Panc1 (cell line): ENCODE measurements around the gene MPC1. TPM values are rescaled to one million over a fixed set of nuclear protein-coding genes. Genes with fewer than 3 reads are reported as not detected.

ENCODE experiments used
- ATAC-seq: fragments of 200-7000 bp; cut with Tn5 transposase; 2 replicates; pipeline ENCODE4 v1.9.1; 2020; ENCODE audit warnings: mild to moderate bottlenecking, moderate library complexity
- BruUV-seq: library from RNA; stranded (reverse); fragments of 400-500 nt; replicated peaks from 2 replicates; lab custom pipeline; 2021; lab: Mats Ljungman, UMichigan
- CTCF ChIA-PET: fragments of 300-600 bp; sonication (Branson Sonifier 250); formaldehyde crosslinking; loops from one replicate; lab custom pipeline; 2022; ENCODE audit warnings: antibody characterized with exemption; lab: Charles Lee
- POLR2A ChIA-PET: fragments of 300-600 bp; sonication (Branson Sonifier 250); formaldehyde crosslinking; loops from one replicate; lab custom pipeline; 2022; ENCODE audit warnings: antibody characterized with exemption; lab: Charles Lee
- DNase-seq: peaks from one replicate; pipeline ENCODE4 v3.0.0-alpha.2; 2010; ENCODE audit warnings: low read depth, low spot score
- H3K27ac ChIP-seq: 2 replicates; pipeline ENCODE4 v1.5.1; 2011; ENCODE audit warnings: mild to moderate bottlenecking, low read length, inconsistent platforms
- H3K27me3 ChIP-seq: fragments of 200-500 bp; sonication (Bioruptor generic); 2 replicates; pipeline ENCODE4 v1.6.0; 2014; ENCODE audit warnings: low read length, inconsistent platforms; ENCODE audit not compliant: control insufficient read depth, insufficient read depth
- H3K36me3 ChIP-seq: fragments of 200-500 bp; sonication (Bioruptor generic); 2 replicates; pipeline ENCODE4 v1.5.1; 2014; ENCODE audit warnings: inconsistent platforms, mild to moderate bottlenecking, low read length, moderate library complexity; ENCODE audit not compliant: control insufficient read depth, insufficient read depth
- H3K4me1 ChIP-seq: 2 replicates; pipeline ENCODE4 v1.5.1; 2011; ENCODE audit warnings: inconsistent platforms, mild to moderate bottlenecking, low read length, moderate library complexity; ENCODE audit not compliant: control insufficient read depth, insufficient read depth
- H3K4me3 ChIP-seq, 2 experiments: 2 replicates each; pipeline ENCODE4 v1.5.1; 2011 to 2012; ENCODE audit warnings: low read depth in 2 of 2, low read length in 2 of 2, mild to moderate bottlenecking in 2 of 2, inconsistent platforms in 1 of 2, moderate library complexity in 1 of 2
- H3K9me3 ChIP-seq: fragments of 200-500 bp; sonication (Bioruptor generic); 2 replicates; pipeline ENCODE4 v1.5.1; 2014; ENCODE audit warnings: low read depth, mild to moderate bottlenecking, inconsistent platforms, low read length, moderate library complexity; ENCODE audit not compliant: control insufficient read depth, insufficient read depth
- CTCF ChIP-seq: fragments of 450-650 bp; IDR thresholded peaks from 2 replicates; pipeline ENCODE4 v1.5.1; 2017; ENCODE audit warnings: mild to moderate bottlenecking
- POLR2AphosphoS5 ChIP-seq: IDR thresholded peaks from 2 replicates; pipeline ENCODE4 v1.6.1; 2012; ENCODE audit warnings: mild to moderate bottlenecking, low read depth, low read length, moderate library complexity
- REST ChIP-seq, 2 experiments: IDR thresholded peaks; 2 replicates each; pipeline ENCODE4 v1.6.1; 2011 to 2012; ENCODE audit warnings: low read depth in 2 of 2, control low read depth in 1 of 2, low read length in 1 of 2, mild to moderate bottlenecking in 1 of 2, moderate library complexity in 1 of 2; ENCODE audit not compliant: insufficient read depth in 1 of 2
- SIN3A ChIP-seq: IDR thresholded peaks from 2 replicates; pipeline ENCODE4 v1.6.1; 2012; ENCODE audit warnings: low read depth, mild to moderate bottlenecking, low read length, moderate library complexity, borderline replicate concordance; ENCODE audit not compliant: insufficient read depth
- TCF7L2 ChIP-seq: IDR thresholded peaks from 2 replicates; pipeline ENCODE4 v1.6.1; 2011; ENCODE audit warnings: mild to moderate bottlenecking, low read depth, low read length, inconsistent platforms
- in situ Hi-C: cut with HindIII; loops from 2 replicates; pipeline ENCODE4 v1.10.0; 2016; ENCODE audit warnings: low sequenced_read_pairs, low pct_unique_long_range_greater_than_20kb
- intact Hi-C: fragments of 100-400 bp; cut with micrococcal nuclease; formaldehyde crosslinking; loops from one replicate; pipeline ENCODE4 v1.10.0; 2022; ENCODE audit not compliant: unreplicated experiment
- total RNA-seq: library from RNA; stranded (reverse); gene quantifications from one replicate; pipeline ENCODE4 v1.2.1, GENCODE V29; 2021; ENCODE audit not compliant: unreplicated experiment

The MPC1 gene
- total RNA-seq, 1 experiment from 2014 or later, result 7.0 TPM

GRCh38 chr6:166412156-166412910, 29.6 kb upstream of the MPC1 start:
- DNase-seq, result no peak
- Histone ChIP-seq H3K9me3 (no peaks in the 10 kb centered on the region), H3K27ac (no peak overlapping the region), H3K4me3 (no peak overlapping the region), H3K4me1 (no peaks in the 10 kb centered on the region), H3K27me3 (no peaks in the 10 kb centered on the region), H3K36me3 (no peaks in the 10 kb centered on the region)
- POLR2A ChIA-PET, result no interaction called here
- TF ChIP-seq POLR2AphosphoS5 (no peak), REST (IDR thresholded peaks at IDR 0.05; ENCODE audit: insufficient read depth in 1 of 2, low read depth in 2 of 2, low read length in 1 of 2) (no peak), TCF7L2 (no peak), SIN3A (no peak), CTCF (no peak)
- intact Hi-C loops (no loop called here), in situ Hi-C loops (no loop called here)
- BruUV-seq, result no TSS peak
- ATAC-seq, result no peak
- CTCF ChIA-PET, result no interaction called here

- POLR2A ChIA-PET, result no interaction called here
- DNase-seq, result no peak
- in situ Hi-C loops (no loop called here), intact Hi-C loops (no loop called here)
- Histone ChIP-seq H3K27me3 (no peaks in the 10 kb centered on the region), H3K36me3 (no peaks in the 10 kb centered on the region), H3K4me1 (no peaks in the 10 kb centered on the region), H3K9me3 (no peaks in the 10 kb centered on the region), H3K27ac (no peak overlapping the region), H3K4me3 (no peak overlapping the region)
- BruUV-seq, result no TSS peak
- TF ChIP-seq POLR2AphosphoS5, result no peak
- TF ChIP-seq REST (IDR thresholded peaks at IDR 0.05; ENCODE audit: insufficient read depth in 1 of 2, low read depth in 2 of 2, low read length in 1 of 2), result no peak
- TF ChIP-seq TCF7L2, result no peak
- no peak for TF ChIP-seq SIN3A
- no peak for TF ChIP-seq CTCF
- ATAC-seq, result no peak
- CTCF ChIA-PET, result no interaction called here
These were observed 29.0 kb upstream of the MPC1 start for GRCh38 chr6:166411721-166412151.
